SK-N-MC (cell line): ENCODE data around the gene SLC17A8.

Source experiments
- EZH2 ChIP-seq: fragments of 200-600 bp; sonication (generic); IDR thresholded peaks from one replicate; pipeline ENCODE4 v1.6.1; 2017; ENCODE audit warnings: antibody characterized with exemption
- FOXP2 ChIP-seq: optimal IDR thresholded peaks from 2 replicates; pipeline ENCODE3; 2011; ENCODE audit warnings: mild to moderate bottlenecking, moderate library complexity; ENCODE audit not compliant: insufficient read depth; ENCODE audit errors: extremely low read length, control extremely low read depth
- POLR2AphosphoS5 ChIP-seq: IDR thresholded peaks from 2 replicates; pipeline ENCODE4 v1.6.1; 2012; ENCODE audit warnings: mild to moderate bottlenecking, low read depth, low read length, borderline replicate concordance

DNA sequence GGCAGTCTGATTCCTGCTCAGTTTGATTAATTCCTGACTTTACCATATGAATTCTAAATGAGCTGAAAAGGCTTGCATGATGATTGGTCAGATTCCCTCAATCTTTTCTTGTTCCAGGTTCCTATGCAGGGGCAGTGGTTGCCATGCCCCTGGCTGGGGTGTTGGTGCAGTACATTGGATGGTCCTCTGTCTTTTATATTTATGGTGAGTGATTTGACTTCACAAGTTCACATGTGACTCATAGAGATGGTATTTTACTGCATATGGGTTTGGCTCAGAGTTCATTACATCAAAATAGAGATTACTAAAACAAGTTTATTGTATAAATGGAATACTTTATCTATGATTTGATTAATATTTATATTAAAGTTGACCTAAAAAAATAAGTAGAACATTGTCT is 44.8 kb downstream of the SLC17A8 start:
- TF ChIP-seq EZH2 (no peak), POLR2AphosphoS5 (no peak), FOXP2 (no peak)
